ENCODE data around the gene ETV5. TPM values are rescaled to one million over a fixed set of nuclear protein-coding genes. Genes with fewer than 3 reads are reported as not detected.

The ETV5 gene
- total and polyA plus RNA-seq, 9 of the 15 experiments (the other 6 are each of a cell fraction or from before 2014, with no cell fraction given): 9.2 to 25.9 (median 15.9) TPM

- TF ChIP-seq FOXP4 (CRISPR knock-in tag; IDR thresholded peaks at IDR 0.05; ENCODE audit: borderline replicate concordance): no peak
- no peak for TF ChIP-seq HNRNPUL1 (IDR thresholded peaks at IDR 0.05; ENCODE audit: low read length)
- no peak for TF ChIP-seq TCF3 (CRISPR knock-in tag; IDR thresholded peaks at IDR 0.05)
- no peak for TF ChIP-seq HMGXB4 (CRISPR knock-in tag; IDR thresholded peaks at IDR 0.05)
- no peak for TF ChIP-seq HDAC3 (IDR thresholded peaks at IDR 0.05; ENCODE audit: borderline replicate concordance, partially characterized antibody)
- TF ChIP-seq MCM5 (IDR thresholded peaks at IDR 0.05; ENCODE audit: low read depth): no peak
- TF ChIP-seq KAT2B (IDR thresholded peaks at IDR 0.05; ENCODE audit: low read depth, low read length): no peak
- no peak for TF ChIP-seq NR2C2 (CRISPR knock-in tag; IDR thresholded peaks at IDR 0.05)
- TF ChIP-seq NR2C2 (tag; IDR thresholded peaks at IDR 0.05): peak; percentile 75; the same call in 1 of the 2 replicates
- TF ChIP-seq BCL6 (CRISPR knock-in tag; IDR thresholded peaks at IDR 0.05): no peak
- no peak for TF ChIP-seq FOXP1 (CRISPR knock-in tag; IDR thresholded peaks at IDR 0.05)
- TF ChIP-seq KLF16 (IDR thresholded peaks at IDR 0.05): no peak
- TF ChIP-seq SMARCA5 (IDR thresholded peaks at IDR 0.05): no peak
- TF ChIP-seq KDM2B (CRISPR knock-in tag; IDR thresholded peaks at IDR 0.05): peak; percentile 87; the same call in 1 of the 2 replicates
- TF ChIP-seq KDM5B (IDR thresholded peaks at IDR 0.05; ENCODE audit: insufficient replicate concordance, low read depth, low read length): no peak
- TF ChIP-seq TEAD4 (IDR thresholded peaks at IDR 0.05; ENCODE audit: low read length): no peak
- TF ChIP-seq TEAD4 (CRISPR knock-in tag; IDR thresholded peaks at IDR 0.05; ENCODE audit: borderline replicate concordance): no peak
- no peak for TF ChIP-seq MLX (CRISPR knock-in tag; conservative IDR thresholded peaks at IDR 0.05)
- TF ChIP-seq ZNF274 (IDR thresholded peaks at IDR 0.05; ENCODE audit: borderline replicate concordance, low read depth, low read length): no peak
- no peak for TF ChIP-seq FOXA3 (CRISPR knock-in tag; conservative IDR thresholded peaks at IDR 0.05 in 1 of 2, IDR thresholded peaks at IDR 0.05 in 1 of 2)
Measured at GRCh38 chr3:186107215-186108105, 1.4 kb downstream of the ETV5 start (continued).

Data from K562 (cell line).